ENCODE data around the gene INTS3. TPM values are rescaled to one million over a fixed set of nuclear protein-coding genes. Genes with fewer than 3 reads are reported as not detected.

Gene INTS3
- total and polyA plus RNA-seq, 10 of the 15 experiments (the other 5 are each of a cell fraction or from before 2014, with no cell fraction given): 12.6 to 87.4 (median 30.8) TPM

DNA sequence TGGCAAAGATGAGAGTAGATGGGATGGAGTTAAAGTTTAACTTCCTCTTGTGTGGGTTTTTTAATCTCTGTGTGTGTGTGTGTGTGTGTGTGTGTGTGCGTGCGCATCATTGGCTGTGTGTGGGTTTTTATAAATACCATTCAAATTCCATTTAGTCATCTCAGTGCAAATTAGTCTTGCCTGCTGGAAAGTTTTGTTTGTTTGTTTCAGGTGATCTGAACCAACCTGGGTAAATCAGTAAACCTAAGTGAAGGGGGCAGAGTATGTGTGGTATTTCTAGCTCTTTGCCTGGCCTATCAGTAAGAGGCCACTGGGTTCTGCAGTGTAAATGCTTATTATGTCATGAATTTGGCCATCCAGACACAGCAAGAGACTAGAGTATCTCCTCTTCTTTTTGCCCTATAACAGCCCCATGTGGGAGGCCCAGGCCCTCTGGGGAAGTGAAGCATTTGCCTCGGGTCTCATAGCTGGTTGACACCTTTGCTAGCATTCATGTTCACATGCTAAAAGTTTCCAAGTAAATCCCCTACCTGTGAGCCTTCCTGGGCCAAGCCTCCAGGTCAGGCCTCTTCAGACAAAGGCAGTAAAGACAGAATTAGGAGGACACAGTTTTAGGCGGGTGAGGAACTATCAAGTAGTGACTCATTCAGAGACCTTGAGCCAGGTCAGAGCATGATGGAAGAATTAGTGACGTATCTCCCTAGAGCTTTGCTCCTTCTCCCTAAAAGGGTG, 14.7 kb downstream of the INTS3 start:
- H3K4me2 ChIP-seq (ENCODE audit: control insufficient read depth, insufficient read depth): peak overlapping the region; percentile 69
- H2AFZ ChIP-seq (ENCODE audit: control insufficient read depth, low read depth, low read length): no peak overlapping the region
- ChIA-PET POLR2A (interaction anchor here (1.0 to 6.0 kb wide), 6 partner anchors 12 to 399 kb away, joined by 3 to 184 read pairs (median 4); partner anchors contain the start of genes INTS3 and S100A6), SMC1A (ENCODE audit: uncharacterized antibody, unreplicated experiment) (interaction anchor here (0.6 to 6.1 kb wide), 14 partner anchors 9 to 397 kb away, joined by 3 to 144 read pairs (median 4); partner anchors contain the start of genes CHTOP, INTS3, NPR1 and S100A4), RAD21 (ENCODE audit: unreplicated experiment) (interaction anchor here (0.8 to 6.6 kb wide), 11 partner anchors 9 to 397 kb away, joined by 3 to 139 read pairs (median 4); partner anchors contain the start of genes CHTOP and INTS3), CTCF (interaction anchor here (0.7 to 6.2 kb wide), 10 partner anchors 9 to 415 kb away, joined by 4 to 63 read pairs (median 11); partner anchors contain the start of genes ILF2, INTS3, NPR1 and RAB13)
- no peaks in the 10 kb centered on the region; the same call in none of the 2 replicates for H3K79me2 ChIP-seq (ENCODE audit: control insufficient read depth, insufficient read depth, low read length)
- peak; percentile 87 for ATAC-seq
- in situ Hi-C loops (cut with MboI): no loop called here
- H3K36me3 ChIP-seq (ENCODE audit: control insufficient read depth in 2 of 2, insufficient read depth in 2 of 2, low read length in 1 of 2): peaks cover 3 to 30% of the 10 kb centered on the region in 2 experiments; a peak in 3 of 4 replicates
- BruUV-seq (replicated peaks): no TSS peak
- peak overlapping the region; percentile 35; the same call in 1 of the 2 replicates for H3K9ac ChIP-seq (ENCODE audit: control insufficient read depth, insufficient read depth, low read length)
- no peaks in the 10 kb centered on the region for H3K27me3 ChIP-seq (replicated peaks in 1 of 2; ENCODE audit: control insufficient read depth in 2 of 2, insufficient read depth in 2 of 2, low read length in 1 of 2)
- peak; percentile 80 for DNase-seq (ENCODE audit: low read depth, low spot score)
- no peaks in the 10 kb centered on the region for H3K9me3 ChIP-seq (replicated peaks; ENCODE audit: control insufficient read depth, insufficient read depth, low read length)
- H3K27ac ChIP-seq (ENCODE audit: control insufficient read depth, insufficient read depth): peak overlapping the region; percentile 77
- intact Hi-C loops (cut with micrococcal nuclease; ENCODE audit: unreplicated experiment): loop anchor here (1.0 kb wide), 2 partner anchors 8 to 71 kb away; no protein-coding TSS in a partner anchor
- peak overlapping the region; percentile 7; the same call in 1 of the 2 replicates for H3K4me3 ChIP-seq
- H4K20me1 ChIP-seq (ENCODE audit: control insufficient read depth, insufficient read depth): no peaks in the 10 kb centered on the region
- peak; percentile 90 for FAIRE-seq
- peaks cover 32% of the 10 kb centered on the region for H3K4me1 ChIP-seq (ENCODE audit: control insufficient read depth, insufficient read depth, low read length)
- WGBS (ENCODE audit: insufficient coverage, insufficient replicate concordance, low lambda C conversion rate, missing lambda C conversion rate): 19% methylated on average over 5 of the region's 5 CpGs
- TF ChIP-seq MYB (IDR thresholded peaks at IDR 0.05; ENCODE audit: borderline replicate concordance, low read depth, low read length): no peak
- TF ChIP-seq BHLHE40 (IDR thresholded peaks at IDR 0.05; ENCODE audit: borderline replicate concordance in 1 of 2, low read depth in 2 of 2, low read length in 1 of 2): peak; percentile 52 to 57; a peak in 1 of 4 replicates
- TF ChIP-seq YY1 (IDR thresholded peaks at IDR 0.05; ENCODE audit: low read depth, low read length): 0 out of 2 replicates have a peak, but pooled peaks have one; percentile 32
- no peak; the same call in 1 of the 2 replicates for TF ChIP-seq CHD1 (IDR thresholded peaks at IDR 0.05; ENCODE audit: low read depth, low read length)
- TF ChIP-seq RAD51 (IDR thresholded peaks at IDR 0.05): peak; percentile 55; the same call in 1 of the 2 replicates
- TF ChIP-seq, protein P1, sequence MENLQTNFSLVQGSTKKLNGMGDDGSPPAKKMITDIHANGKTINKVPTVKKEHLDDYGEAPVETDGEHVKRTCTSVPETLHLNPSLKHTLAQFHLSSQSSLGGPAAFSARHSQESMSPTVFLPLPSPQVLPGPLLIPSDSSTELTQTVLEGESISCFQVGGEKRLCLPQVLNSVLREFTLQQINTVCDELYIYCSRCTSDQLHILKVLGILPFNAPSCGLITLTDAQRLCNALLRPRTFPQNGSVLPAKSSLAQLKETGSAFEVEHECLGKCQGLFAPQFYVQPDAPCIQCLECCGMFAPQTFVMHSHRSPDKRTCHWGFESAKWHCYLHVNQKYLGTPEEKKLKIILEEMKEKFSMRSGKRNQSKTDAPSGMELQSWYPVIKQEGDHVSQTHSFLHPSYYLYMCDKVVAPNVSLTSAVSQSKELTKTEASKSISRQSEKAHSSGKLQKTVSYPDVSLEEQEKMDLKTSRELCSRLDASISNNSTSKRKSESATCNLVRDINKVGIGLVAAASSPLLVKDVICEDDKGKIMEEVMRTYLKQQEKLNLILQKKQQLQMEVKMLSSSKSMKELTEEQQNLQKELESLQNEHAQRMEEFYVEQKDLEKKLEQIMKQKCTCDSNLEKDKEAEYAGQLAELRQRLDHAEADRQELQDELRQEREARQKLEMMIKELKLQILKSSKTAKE (IDR thresholded peaks at IDR 0.05; ENCODE audit: low read depth, poor library complexity, severe bottlenecking): peak; percentile 52
- TF ChIP-seq NFYB (IDR thresholded peaks at IDR 0.05; ENCODE audit: insufficient read depth, low read depth, low read length): no peak
- TF ChIP-seq, protein P2, sequence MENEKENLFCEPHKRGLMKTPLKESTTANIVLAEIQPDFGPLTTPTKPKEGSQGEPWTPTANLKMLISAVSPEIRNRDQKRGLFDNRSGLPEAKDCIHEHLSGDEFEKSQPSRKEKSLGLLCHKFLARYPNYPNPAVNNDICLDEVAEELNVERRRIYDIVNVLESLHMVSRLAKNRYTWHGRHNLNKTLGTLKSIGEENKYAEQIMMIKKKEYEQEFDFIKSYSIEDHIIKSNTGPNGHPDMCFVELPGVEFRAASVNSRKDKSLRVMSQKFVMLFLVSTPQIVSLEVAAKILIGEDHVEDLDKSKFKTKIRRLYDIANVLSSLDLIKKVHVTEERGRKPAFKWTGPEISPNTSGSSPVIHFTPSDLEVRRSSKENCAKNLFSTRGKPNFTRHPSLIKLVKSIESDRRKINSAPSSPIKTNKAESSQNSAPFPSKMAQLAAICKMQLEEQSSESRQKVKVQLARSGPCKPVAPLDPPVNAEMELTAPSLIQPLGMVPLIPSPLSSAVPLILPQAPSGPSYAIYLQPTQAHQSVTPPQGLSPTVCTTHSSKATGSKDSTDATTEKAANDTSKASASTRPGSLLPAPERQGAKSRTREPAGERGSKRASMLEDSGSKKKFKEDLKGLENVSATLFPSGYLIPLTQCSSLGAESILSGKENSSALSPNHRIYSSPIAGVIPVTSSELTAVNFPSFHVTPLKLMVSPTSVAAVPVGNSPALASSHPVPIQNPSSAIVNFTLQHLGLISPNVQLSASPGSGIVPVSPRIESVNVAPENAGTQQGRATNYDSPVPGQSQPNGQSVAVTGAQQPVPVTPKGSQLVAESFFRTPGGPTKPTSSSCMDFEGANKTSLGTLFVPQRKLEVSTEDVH (IDR thresholded peaks at IDR 0.05; ENCODE audit: low read depth, partially characterized antibody): no peak
- no peak for TF ChIP-seq CBFB (IDR thresholded peaks at IDR 0.05; ENCODE audit: low read depth)
- TF ChIP-seq, protein P3, sequence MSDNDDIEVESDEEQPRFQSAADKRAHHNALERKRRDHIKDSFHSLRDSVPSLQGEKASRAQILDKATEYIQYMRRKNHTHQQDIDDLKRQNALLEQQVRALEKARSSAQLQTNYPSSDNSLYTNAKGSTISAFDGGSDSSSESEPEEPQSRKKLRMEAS (IDR thresholded peaks at IDR 0.05; ENCODE audit: low read depth, low read length): no peak
- TF ChIP-seq, protein P4, sequence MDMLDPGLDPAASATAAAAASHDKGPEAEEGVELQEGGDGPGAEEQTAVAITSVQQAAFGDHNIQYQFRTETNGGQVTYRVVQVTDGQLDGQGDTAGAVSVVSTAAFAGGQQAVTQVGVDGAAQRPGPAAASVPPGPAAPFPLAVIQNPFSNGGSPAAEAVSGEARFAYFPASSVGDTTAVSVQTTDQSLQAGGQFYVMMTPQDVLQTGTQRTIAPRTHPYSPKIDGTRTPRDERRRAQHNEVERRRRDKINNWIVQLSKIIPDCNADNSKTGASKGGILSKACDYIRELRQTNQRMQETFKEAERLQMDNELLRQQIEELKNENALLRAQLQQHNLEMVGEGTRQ (IDR thresholded peaks at IDR 0.05; ENCODE audit: borderline replicate concordance, low read depth, low read length): no peak
- no peak for TF ChIP-seq TAF1 (IDR thresholded peaks at IDR 0.05; ENCODE audit: borderline replicate concordance, low read depth, low read length)

All from GM12878 (cell line).